HG03520 (cell line): ENCODE data around the gene SLC25A19.
A peak's percentile ranks its signal among the peaks of the same experiment; 100 is the strongest.
"Not testable (repeated sequence)": the region's sequence is repeated elsewhere in the genome, so short reads cannot be mapped to it uniquely, and the experiment has no call there.

Experiments used
- ATAC-seq: cut with Tn5 transposase; IDR thresholded peaks from one replicate; pipeline ENCODE4 v1.9.1; 2021; ENCODE audit warnings: mild to moderate bottlenecking, moderate library complexity; ENCODE audit not compliant: unreplicated experiment

Gene SLC25A19

DNA sequence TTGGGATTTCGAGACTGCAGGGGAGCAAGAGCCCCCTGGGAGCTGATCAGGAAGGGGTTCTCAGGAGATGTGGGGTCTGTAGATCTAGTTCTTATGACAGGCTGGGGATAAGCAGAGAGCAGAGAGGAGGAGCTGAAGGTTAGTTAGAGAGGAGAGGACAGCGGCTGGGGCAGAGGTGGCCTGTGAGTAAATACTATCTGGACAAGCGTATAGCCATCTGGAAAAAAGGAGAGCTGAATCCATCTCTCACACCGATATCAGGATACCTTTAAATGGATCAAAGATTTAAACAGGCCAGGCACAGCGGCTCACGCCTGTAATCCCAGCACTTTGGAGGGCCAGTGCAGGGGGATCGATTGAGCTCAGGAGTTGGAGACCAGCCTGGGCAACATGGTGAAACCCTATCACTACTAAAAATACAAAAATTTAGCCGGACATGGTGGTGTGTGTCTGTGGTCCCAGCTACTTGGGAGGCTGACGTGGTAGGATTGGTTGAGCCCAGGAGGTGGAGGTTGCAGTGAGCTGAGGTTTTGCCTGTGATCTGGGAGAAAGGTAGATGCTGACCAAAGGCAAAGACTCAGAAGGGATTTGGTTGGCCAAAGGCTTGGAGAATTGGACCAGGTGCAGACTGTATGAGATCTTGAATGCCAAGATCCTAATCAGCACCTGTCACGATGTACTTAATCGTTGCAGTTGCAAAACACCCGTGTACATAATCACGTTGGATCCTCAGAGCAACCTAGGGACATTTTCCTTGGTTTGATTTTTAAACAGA, 18.9 kb upstream of the SLC25A19 start:
- ATAC-seq, result no peak

DNA sequence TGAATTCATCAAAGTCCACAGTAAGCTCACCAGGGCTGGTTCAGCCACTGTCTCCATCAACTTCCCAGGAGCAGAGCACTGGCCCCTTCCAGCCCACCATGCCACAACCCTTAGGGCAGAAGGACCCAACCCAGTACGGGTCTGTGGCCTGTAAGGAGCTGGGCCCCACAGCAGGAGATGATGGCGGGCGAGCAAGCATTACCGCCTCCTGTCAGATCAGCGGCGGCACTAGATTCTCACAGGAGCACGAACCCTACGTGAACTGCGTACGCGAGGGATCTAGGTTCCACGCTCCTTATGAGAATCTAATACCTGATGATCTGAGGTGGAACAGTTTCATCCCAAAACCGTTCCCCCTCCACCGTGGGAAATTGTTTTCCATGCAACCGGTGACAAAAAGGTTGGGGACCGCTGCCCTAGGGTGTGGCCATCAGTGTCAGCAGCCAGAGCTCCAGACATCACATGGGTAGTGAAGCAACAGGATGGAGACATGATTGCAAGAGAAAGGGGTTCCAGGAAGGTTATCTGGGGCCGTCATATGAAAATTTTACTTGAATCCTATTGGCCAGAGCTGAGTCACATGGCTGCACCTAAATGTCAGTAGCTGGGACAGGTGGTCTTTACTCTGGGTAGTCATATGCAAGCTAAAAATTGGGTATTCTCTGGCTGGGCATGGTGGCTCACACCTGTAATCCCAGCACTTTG, 12.4 kb upstream of the SLC25A19 start:
- no peak for ATAC-seq

GRCh38 chr17:75301049-75301448, 11.8 kb upstream of the SLC25A19 start:
- no peak for ATAC-seq

DNA sequence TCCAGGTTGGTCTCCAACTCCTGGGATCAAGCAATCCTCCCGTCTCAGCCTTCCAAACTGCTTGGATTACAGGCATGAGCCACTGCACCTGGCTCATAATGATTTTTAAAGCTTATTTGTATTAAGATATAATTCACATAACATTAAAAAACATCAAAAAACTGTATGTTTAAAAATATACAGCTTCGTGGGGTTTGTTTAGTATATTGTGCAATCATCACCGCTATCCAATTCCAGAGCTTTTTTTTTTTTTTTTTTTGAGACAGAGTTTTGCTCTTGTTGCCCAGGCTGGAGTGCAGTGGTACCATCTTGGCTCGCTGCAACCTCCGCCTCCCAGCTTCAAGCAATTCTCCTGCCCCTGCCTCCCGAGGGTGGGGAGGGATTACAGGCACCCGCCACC, 11.0 kb upstream of the SLC25A19 start:
- ATAC-seq, result no peak

DNA sequence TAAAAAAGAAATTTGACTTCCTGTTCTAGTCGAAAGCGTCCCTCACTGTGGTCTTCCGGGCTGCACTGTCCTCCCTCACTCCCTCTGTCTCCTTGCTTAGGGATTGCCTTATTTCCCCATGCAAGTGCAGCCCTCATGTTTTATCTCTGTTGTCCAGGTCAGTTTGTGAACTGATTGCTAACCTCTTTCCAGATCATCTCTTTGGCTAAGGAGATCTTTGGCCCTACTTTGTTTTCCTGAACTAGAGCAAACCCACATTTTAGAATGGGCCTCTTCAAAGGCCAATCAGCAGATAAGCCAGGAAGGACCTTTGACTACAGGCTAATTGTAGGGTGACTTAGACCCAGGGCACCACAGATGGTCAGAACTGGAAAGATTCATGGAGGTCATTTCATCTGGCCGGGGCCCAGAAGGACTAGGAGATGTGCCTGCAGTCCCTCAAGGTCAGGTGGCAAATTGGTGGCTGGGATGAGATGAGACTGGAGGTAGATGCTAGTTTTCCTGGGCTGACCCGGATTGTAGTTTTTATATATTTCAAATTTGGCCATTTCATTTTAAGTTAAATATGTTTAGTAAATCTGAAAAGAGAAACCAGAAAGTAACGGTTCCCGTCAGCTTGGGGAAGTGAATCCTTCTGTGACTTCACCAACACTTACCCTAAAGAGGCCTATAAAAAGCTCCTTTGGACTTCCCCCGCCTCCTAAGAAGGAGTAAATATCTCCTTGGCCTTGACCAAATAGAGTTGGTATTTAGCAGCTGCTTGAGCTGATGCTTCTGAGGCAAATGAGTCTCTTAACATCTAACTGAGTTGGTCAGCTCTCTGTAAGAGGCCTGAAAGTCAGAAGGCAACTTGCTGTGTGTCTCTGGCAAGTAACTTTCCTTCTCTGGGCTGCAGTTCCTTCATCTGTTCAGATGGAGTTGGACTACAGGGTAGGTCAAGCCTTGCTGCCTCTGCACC, 6.2 kb upstream of the SLC25A19 start:
- ATAC-seq, result peak; percentile 42

DNA sequence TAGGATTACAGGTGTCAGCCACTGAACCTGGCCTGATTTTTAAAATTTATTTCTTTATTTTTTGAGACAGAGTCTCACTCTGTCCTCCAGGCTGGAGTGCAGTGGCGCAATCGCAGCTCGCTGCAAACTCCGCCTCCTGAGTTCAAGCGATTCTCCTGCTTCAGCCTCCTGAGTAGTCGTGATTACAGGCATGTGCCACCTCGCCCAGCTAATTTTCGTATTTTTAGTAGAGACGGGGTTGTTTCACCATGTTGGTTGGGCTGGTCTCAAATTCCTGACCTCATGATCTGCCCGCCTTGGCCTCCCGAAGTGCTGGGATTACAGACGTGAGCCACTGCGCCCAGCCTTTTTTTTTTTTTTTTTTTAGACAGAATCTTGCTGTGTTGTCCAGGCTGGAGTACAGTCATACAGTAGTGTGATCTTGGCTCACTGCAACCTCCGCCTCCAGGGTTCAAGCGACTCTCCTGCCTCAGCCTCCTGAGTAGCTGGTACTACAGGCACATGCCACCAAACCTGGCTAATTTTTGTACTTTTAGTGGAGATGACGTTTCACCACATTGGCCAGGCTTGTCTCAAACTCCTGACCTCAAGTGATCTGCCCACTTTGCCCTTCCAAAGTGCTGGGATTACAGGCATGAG, 3.7 kb upstream of the SLC25A19 start:
- not testable (repeated sequence) for ATAC-seq

DNA sequence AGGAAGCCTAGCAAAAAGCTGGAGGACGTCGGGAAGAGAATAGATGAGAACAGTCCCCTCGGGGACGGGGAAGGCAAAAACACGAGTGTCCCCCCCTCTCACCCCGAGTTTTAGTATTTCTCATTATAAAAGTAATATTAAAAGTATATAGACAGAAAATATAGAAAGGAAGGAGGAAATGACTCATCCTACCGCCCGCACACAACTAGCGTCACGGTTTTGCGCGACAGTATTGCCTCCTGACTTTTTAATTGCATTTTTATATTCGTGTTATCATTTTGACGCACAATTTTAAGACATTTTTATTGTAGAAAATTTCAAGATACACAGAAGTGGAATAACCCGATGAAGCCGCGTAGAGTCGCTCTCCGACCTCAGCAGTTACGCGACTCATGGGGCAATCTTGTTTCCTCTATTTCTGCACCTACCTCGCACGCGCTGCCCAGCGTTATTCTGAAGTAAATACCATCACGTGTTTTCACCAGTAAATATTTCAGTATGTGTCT, 652 bp upstream of the SLC25A19 start:
- no peak for ATAC-seq

- ATAC-seq, result no peak
These were observed 491 bp downstream of the SLC25A19 start for GRCh38 chr17:75288770-75289114.

GRCh38 chr17:75288359-75288758, 874 bp downstream of the SLC25A19 start:
- ATAC-seq, result no peak

- no peak for ATAC-seq
These were observed 2.0 kb downstream of the SLC25A19 start for GRCh38 chr17:75287221-75287620.

- ATAC-seq, result no peak
These were observed 4.1 kb downstream of the SLC25A19 start for GRCh38 chr17:75285123-75285522.

GRCh38 chr17:75280189-75280588, 9.0 kb downstream of the SLC25A19 start:
- not testable (repeated sequence) for ATAC-seq

GRCh38 chr17:75277664-75278071, 11.6 kb downstream of the SLC25A19 start:
- ATAC-seq, result no peak

- ATAC-seq, result no peak
These were observed 15.1 kb downstream of the SLC25A19 start for GRCh38 chr17:75273977-75274708.

DNA sequence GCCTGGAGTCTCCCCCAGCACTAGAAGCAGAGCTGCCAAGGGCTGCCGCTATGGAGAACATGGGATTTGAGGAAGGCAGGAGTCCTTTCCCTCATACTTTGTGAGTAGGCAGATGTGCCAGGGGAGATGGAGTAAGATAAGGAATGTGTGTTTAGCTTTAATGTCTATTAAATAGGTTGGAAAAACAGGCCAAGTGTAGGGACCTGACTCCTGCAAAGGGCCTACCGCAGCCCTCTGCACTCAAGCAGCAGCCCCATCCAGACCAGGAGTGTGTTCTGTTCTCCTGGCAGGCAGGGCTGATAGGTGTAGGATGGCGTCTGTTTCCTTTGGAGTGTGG, 16.4 kb downstream of the SLC25A19 start:
- ATAC-seq, result no peak

DNA sequence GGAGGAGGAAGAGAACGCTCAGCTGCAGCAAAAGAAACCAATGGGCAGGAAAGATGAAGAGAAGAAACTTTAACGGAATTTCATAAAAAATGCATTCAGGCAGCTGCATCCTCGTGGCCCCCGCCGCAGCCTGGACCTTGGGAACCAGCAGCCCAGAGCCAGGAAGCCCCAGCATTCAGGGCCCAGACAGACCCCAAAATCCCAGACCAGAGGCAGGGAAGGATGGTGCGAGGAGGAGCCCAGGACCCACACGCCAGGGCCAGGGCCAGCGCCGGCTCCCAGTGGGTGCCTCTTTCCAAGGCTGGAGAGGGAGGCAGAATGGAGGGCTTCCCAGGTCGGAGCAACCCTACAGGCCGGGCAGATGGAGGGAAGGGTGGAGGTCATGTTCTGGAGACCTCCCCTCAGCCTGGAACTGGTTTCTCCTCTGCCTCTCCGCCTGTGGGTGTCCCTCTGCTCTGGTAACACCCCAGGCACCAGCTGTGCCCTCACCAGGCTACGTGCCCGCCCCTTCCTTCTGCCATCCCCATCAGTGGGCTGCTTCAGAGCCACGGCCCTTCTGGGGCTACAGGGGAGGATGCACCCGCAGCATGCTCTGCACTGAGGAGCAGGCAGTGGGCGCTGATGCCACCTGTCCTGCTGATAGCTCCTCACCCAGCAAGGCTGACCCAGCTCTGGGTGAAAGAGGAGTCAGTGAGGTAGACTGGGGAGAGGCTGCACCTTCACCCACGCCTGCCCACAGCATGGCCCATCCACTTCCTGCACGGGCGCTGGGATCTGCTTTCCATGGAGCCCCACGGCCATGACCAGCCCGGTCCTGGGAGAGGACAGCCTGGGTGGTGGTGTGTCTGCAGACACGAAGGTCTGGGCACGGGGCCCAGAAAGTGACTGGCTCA, 17.0 kb downstream of the SLC25A19 start:
- ATAC-seq, result no peak

DNA sequence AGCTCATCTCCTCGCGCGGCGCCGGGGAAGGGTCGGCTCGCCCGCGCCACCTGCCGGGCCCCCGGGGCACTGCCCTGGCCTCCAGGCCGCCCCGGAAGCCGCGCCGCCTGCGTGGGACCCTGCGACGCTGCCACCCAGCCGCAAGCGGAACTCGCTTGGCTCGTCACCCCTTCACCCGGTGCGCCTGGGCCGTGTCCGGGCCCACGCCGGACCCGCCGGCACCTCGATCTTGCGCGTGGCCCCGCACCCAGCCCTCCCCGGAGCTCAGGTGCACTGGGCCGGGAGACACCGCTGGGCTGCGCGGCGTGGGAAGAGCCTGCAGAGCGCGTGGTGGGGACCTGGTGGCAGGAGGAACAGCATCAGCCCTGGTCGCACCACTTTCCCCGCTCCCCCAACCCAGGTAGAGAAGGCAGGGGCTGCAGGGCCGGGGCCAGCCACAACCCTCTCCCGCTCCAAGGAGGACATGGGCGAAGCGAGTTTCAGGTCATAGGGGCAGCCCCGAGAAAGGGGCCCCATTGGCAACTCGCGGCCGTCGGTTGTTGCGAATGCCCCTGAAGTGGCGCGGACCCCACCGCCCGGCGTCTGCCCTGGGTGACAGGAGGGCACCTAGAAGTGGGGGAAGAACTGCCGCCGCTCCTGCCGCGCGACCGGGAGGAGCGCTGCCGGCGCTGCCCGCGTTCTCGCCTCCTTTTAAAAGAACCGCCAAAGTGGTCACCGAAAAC, 17.8 kb downstream of the SLC25A19 start:
- ATAC-seq, result peak; percentile 63

DNA sequence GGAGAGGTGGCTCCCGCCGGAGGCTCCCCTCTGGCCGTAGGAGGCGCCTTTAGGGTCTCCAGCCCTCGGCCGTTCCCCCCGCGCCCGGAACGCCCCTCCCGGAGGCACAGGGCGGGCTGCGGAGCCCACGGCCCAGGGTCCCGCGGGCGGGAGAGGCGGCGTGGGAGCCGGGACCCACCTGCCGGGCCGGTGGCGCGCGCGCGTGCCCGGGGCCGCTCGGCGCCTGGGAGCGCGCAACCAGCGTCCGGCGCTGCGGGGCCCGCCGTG, 18.3 kb downstream of the SLC25A19 start, which contains the start of gene MIF4GD:
MIF4GD (minus strand) TSS at position 266 of the 267 bp plus-strand sequence. CDS start 1,036 bp downstream, outside the sequence.
- ATAC-seq, result peak; percentile 10
